Epithelial cell of proximal tubule (primary cell): Measurements from ENCODE around the gene PEX5L. TPM values are rescaled to one million over a fixed set of nuclear protein-coding genes. Genes with fewer than 3 reads are reported as not detected.

Experiments
- DNase-seq: peaks from one replicate; pipeline ENCODE4 v3.0.0-alpha.2; 2011; ENCODE audit warnings: low read depth
- H3K4me3 ChIP-seq: 2 replicates; pipeline ENCODE4 v1.5.1; 2011; ENCODE audit warnings: low read depth, mild to moderate bottlenecking, low read length
- CTCF ChIP-seq: conservative IDR thresholded peaks from 2 replicates; pipeline ENCODE4 v1.5.1; 2012; ENCODE audit warnings: low read depth, mild to moderate bottlenecking, low read length
- total RNA-seq: library from RNA; depleted of rRNA; stranded (reverse); fragments of >200 nt; gene quantifications from 2 replicates; pipeline ENCODE4 v1.2.3, GENCODE V29; 2015

PEX5L gene
- total RNA-seq, 1 donor from 2014 or later, result 0.12 TPM

DNA sequence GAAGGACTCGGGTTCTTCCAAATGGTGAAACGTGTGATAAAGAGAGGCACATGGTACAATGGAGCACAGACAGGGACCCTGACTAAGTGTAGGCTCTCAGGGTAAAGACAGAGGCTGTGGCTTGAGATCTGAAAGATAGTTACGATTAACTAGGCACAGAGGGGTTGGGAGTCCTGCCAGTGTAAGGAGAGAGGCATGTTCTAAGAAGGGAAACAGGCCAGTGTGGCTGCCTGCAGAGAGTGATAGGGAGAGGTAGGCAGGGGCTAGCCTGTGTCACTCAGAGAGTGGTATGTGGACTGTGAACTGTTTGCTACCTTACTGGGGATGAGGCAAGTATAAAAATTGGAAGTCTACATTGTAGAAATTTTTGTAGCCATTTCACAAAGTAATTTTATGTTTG lies 109.5 kb downstream of the PEX5L start:
- no peak for DNase-seq
- no peak overlapping the region for H3K4me3 ChIP-seq
- no peak for TF ChIP-seq CTCF

DNA sequence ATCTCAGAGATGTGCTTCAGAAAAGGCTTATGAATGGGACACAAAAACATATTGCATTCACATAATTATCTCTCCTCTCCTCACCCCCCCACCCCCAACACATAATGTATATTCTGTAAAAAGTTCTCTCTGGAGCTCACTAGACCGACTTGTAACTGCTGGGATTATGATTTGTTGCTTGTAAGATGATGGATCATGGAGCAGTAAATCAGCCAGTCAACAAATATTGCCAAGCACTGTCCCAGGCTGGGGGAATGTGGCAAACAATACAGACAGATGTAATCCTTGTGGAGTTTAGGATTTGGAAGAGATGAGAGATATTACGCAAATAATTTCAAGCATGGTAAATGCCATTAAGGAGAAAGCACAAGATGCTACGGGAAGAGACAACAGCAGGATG lies 114.8 kb downstream of the PEX5L start:
- no peak overlapping the region for H3K4me3 ChIP-seq
- no peak for TF ChIP-seq CTCF
- DNase-seq, result no peak

GRCh38 chr3:179921500-179921899 lies 115.2 kb downstream of the PEX5L start:
- TF ChIP-seq CTCF, result no peak
- H3K4me3 ChIP-seq, result no peak overlapping the region
- DNase-seq, result no peak

- DNase-seq, result no peak
- TF ChIP-seq CTCF, result no peak
- no peak overlapping the region for H3K4me3 ChIP-seq
These were observed 128.8 kb downstream of the PEX5L start for GRCh38 chr3:179907784-179908482.

GRCh38 chr3:179902061-179902460 lies 134.7 kb downstream of the PEX5L start:
- DNase-seq, result no peak
- TF ChIP-seq CTCF, result no peak
- H3K4me3 ChIP-seq, result no peak overlapping the region

DNA sequence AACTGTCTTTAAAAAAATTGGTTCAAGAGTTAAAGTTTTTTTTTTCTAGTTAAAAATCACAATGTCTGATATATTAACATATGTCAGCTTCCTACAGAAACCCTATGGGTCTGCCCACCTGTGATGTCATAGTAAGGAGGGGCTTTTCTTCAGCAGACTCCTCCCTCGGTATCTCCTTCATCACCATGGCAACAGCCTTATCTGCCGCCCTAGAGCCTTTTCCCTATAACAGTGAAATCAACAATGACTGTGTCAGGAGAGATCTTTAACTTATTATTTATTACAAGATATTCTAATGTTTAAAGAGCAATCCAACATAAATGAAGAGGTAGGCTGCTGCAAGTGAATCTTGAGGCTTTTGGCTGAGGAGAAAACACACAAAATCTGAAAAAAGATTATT lies 138.7 kb downstream of the PEX5L start:
- no peak for TF ChIP-seq CTCF
- H3K4me3 ChIP-seq, result no peak overlapping the region
- DNase-seq, result no peak

DNA sequence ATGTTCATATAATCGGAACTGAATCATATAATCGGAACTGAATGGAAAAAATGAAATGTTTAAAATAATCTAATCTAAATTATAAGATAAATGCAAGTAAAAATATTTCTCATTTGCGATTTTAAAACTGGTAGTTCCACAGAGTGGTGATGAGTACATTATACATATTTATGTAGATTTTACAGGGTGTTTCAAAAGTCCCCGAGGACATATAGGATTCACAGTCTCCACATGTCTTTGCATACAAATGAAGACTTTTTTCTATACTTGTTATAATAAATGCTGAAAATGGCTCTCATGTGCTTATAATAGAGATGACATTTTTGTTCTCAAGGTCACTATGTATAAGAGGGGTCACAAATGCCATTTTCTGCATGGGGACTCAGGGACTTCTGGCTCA lies 139.5 kb downstream of the PEX5L start:
- no peak overlapping the region for H3K4me3 ChIP-seq
- TF ChIP-seq CTCF, result no peak
- DNase-seq, result no peak
